Measurements from ENCODE around the gene TBX21. TPM values are rescaled to one million over a fixed set of nuclear protein-coding genes. Genes with fewer than 3 reads are reported as not detected.

The TBX21 gene
- total RNA-seq, 2 donors from 2014 or later, result 0.34 to 0.56 TPM

- DNase-seq (no peak), ATAC-seq (no peak)
- intact Hi-C loops (cut with DNase I, micrococcal nuclease), result no loop called here
Observed at GRCh38 chr17:47791025-47791424, 58.0 kb downstream of the TBX21 start.

- DNase-seq (no peak), ATAC-seq (no peak)
- intact Hi-C loops (cut with DNase I, micrococcal nuclease), result no loop called here
Observed at GRCh38 chr17:47792457-47792856, 59.4 kb downstream of the TBX21 start.

GRCh38 chr17:47792979-47793378 is 59.9 kb downstream of the TBX21 start:
- DNase-seq (no peak), ATAC-seq (no peak)
- intact Hi-C loops (cut with DNase I, micrococcal nuclease), result no loop called here

Other genes with a start within 250 kb of the TBX21 start
- gene NPEPPS, start 202.1 kb upstream of the TBX21 start, total RNA-seq, result 100 to 1,000 TPM; 148 to 158 TPM
- gene KPNB1, start 83.3 kb upstream of the TBX21 start, total RNA-seq, result 100 to 1,000 TPM; 176 to 228 TPM
- gene TBKBP1, start 39.1 kb upstream of the TBX21 start, total RNA-seq, result 1 to 10 TPM; 1.5 to 3.8 TPM
- 10 to 100 TPM; 58.9 to 87.0 TPM for gene OSBPL7, start 88.6 kb downstream of the TBX21 start, total RNA-seq
- gene MRPL10, start 98.3 kb downstream of the TBX21 start, total RNA-seq, result 10 to 100 TPM; 31.5 to 37.5 TPM
- gene LRRC46, start 98.4 kb downstream of the TBX21 start, total RNA-seq, result under 1 TPM in 1 of 2 donors, not detected in 1; 0.42 TPM
- gene SCRN2, start 108.0 kb downstream of the TBX21 start, total RNA-seq, result 10 to 100 TPM; 51.0 to 53.7 TPM
- 10 to 100 TPM in 1 of 2 donors, 1 to 10 TPM in 1; 4.4 to 20.5 TPM for gene SP6, start 117.9 kb downstream of the TBX21 start, total RNA-seq
- gene SP2, start 163.0 kb downstream of the TBX21 start, total RNA-seq, result 10 to 100 TPM; 21.7 to 22.3 TPM
- 10 to 100 TPM; 24.9 to 26.0 TPM for gene PNPO, start 208.3 kb downstream of the TBX21 start, total RNA-seq
- 100 to 1,000 TPM; 237 to 279 TPM for gene PRR15L, start 224.6 kb downstream of the TBX21 start, total RNA-seq
- gene CDK5RAP3, start 237.9 kb downstream of the TBX21 start, total RNA-seq, result 100 to 1,000 TPM; 136 to 187 TPM

All from left colon (tissue), 2 donors.